ENCODE data around the gene EMC7.
"Not testable (repeated sequence)": the region's sequence is repeated elsewhere in the genome, so short reads cannot be mapped to it uniquely, and the experiment has no call there.

EMC7 gene

GRCh38 chr15:34079904-34080303, 21.8 kb downstream of the EMC7 start:
- DNase-seq: no peak

- peak; percentile 20 for DNase-seq
Observed at GRCh38 chr15:34078900-34079299, 22.8 kb downstream of the EMC7 start.

GRCh38 chr15:34076785-34077184, 24.9 kb downstream of the EMC7 start:
- no peak for DNase-seq

GRCh38 chr15:34070003-34070402, 31.7 kb downstream of the EMC7 start:
- DNase-seq: no peak

- no peak for DNase-seq
Observed at GRCh38 chr15:34065941-34066340, 35.7 kb downstream of the EMC7 start.

- no peak for DNase-seq
Observed at GRCh38 chr15:34065261-34065660, 36.4 kb downstream of the EMC7 start.

- DNase-seq: no peak
Observed at GRCh38 chr15:34064438-34064837, 37.2 kb downstream of the EMC7 start.

GRCh38 chr15:34059946-34060345, 41.7 kb downstream of the EMC7 start:
- no peak for DNase-seq

- no peak for DNase-seq
Observed at GRCh38 chr15:34059476-34059875, 42.2 kb downstream of the EMC7 start.

- DNase-seq: no peak
Observed at GRCh38 chr15:34056911-34057310, 44.8 kb downstream of the EMC7 start.

- no peak for DNase-seq
Observed at GRCh38 chr15:34055868-34056595, 45.6 kb downstream of the EMC7 start.

- DNase-seq: no peak
Observed at GRCh38 chr15:34054081-34054707, 47.5 kb downstream of the EMC7 start.

GRCh38 chr15:34050385-34050784, 51.3 kb downstream of the EMC7 start:
- DNase-seq: not testable (repeated sequence)

GRCh38 chr15:34049112-34049511, 52.5 kb downstream of the EMC7 start:
- peak; percentile 36 for DNase-seq

- peak; percentile 15 for DNase-seq
Observed at GRCh38 chr15:34047893-34048775, 53.5 kb downstream of the EMC7 start.

- no peak for DNase-seq
Observed at GRCh38 chr15:34046471-34047145, 55.1 kb downstream of the EMC7 start.

GRCh38 chr15:34043813-34044212, 57.8 kb downstream of the EMC7 start:
- DNase-seq: peak; percentile 42

- peak; percentile 18 for DNase-seq
Observed at GRCh38 chr15:34043391-34043790, 58.3 kb downstream of the EMC7 start.

- peak; percentile 72 for DNase-seq
Observed at GRCh38 chr15:34039790-34040113, 61.9 kb downstream of the EMC7 start.

GRCh38 chr15:34038871-34039789, 62.5 kb downstream of the EMC7 start, which contains the start of gene AVEN:
AVEN (minus strand) TSS chr15:34039204; CDS start chr15:34039046, 158 bp downstream.
- no peak for DNase-seq

GRCh38 chr15:34038023-34038870, 63.4 kb downstream of the EMC7 start:
- DNase-seq: peak; percentile 65

Data from MV-4-11 (cell line).